WTC11 (cell line): ENCODE results near the gene ALG8. TPM values are rescaled to one million over a fixed set of nuclear protein-coding genes. Genes with fewer than 3 reads are reported as not detected.
"Not testable (repeated sequence)": the region's sequence is repeated elsewhere in the genome, so short reads cannot be mapped to it uniquely, and the experiment has no call there.

Experiments
- ATAC-seq: fragments of 200-7000 bp; cut with Tn5 transposase; 2 replicates; pipeline ENCODE4 v1.10.0; 2021; ENCODE audit warnings: mild to moderate bottlenecking, moderate library complexity
- CTCF ChIA-PET: fragments of 300-600 bp; sonication (Branson Sonifier 250); formaldehyde crosslinking; loops from one replicate; lab custom pipeline; 2021; ENCODE audit warnings: antibody characterized with exemption; lab: Charles Lee
- POLR2A ChIA-PET: fragments of 350-600 bp; sonication (Branson Sonifier 250); formaldehyde crosslinking; loops from one replicate; lab custom pipeline; 2021; ENCODE audit warnings: antibody characterized with exemption; lab: Charles Lee
- DNase-seq: peaks from one replicate; pipeline ENCODE4 v3.0.0; 2021; ENCODE audit warnings: low spot score
- H3K27ac Mint-ChIP-seq: 2 replicates; pipeline ENCODE4 v1.8.0; 2021; ENCODE audit warnings: mixed read lengths
- H3K27me3 Mint-ChIP-seq: 2 replicates; pipeline ENCODE4 v1.8.0; 2021; ENCODE audit warnings: low read depth, mild to moderate bottlenecking, moderate library complexity, mixed read lengths
- H3K36me3 Mint-ChIP-seq: 2 replicates; pipeline ENCODE4 v1.8.0; 2021; ENCODE audit warnings: mixed read lengths
- H3K4me1 Mint-ChIP-seq: 2 replicates; pipeline ENCODE4 v1.8.0; 2022; ENCODE audit warnings: mixed read lengths
- H3K4me3 Mint-ChIP-seq: 2 replicates; pipeline ENCODE4 v1.8.0; 2021; ENCODE audit warnings: mild to moderate bottlenecking, moderate library complexity, mixed read lengths
- H3K9me3 Mint-ChIP-seq: 2 replicates; pipeline ENCODE4 v1.8.0; 2021; ENCODE audit warnings: mixed read lengths
- FOXK1 ChIP-seq: sonication (generic); formaldehyde crosslinking; IDR thresholded peaks from 2 replicates; pipeline ENCODE4 v1.8.0; 2022; ENCODE audit warnings: mild to moderate bottlenecking, moderate library complexity, missing genetic modification reagents
- GABPB1 ChIP-seq: sonication (generic); formaldehyde crosslinking; IDR thresholded peaks from 2 replicates; pipeline ENCODE4 v1.8.1; 2023; ENCODE audit warnings: mild to moderate bottlenecking, missing genetic modification reagents
- HMGA2 ChIP-seq: fragments of 250-450 bp; sonication (Bioruptor Pico); IDR thresholded peaks from 2 replicates; pipeline ENCODE4 v1.4.0; 2021; ENCODE audit warnings: mild to moderate bottlenecking, moderate library complexity
- PREB ChIP-seq: sonication (generic); formaldehyde crosslinking; IDR thresholded peaks from 2 replicates; pipeline ENCODE4 v1.8.1; 2022; ENCODE audit warnings: mild to moderate bottlenecking, missing genetic modification reagents, moderate library complexity, borderline replicate concordance
- ZBTB21 ChIP-seq: sonication (generic); formaldehyde crosslinking; IDR thresholded peaks from 2 replicates; pipeline ENCODE4 v1.8.1; 2023; ENCODE audit warnings: mild to moderate bottlenecking, missing genetic modification reagents, borderline replicate concordance
- ZMAT4 ChIP-seq: fragments of 250-450 bp; sonication (Bioruptor Pico); IDR thresholded peaks from 2 replicates; pipeline ENCODE4 v1.9.0; 2021; ENCODE audit warnings: mild to moderate bottlenecking
- ZNF138 ChIP-seq: sonication (generic); formaldehyde crosslinking; conservative IDR thresholded peaks from 2 replicates; pipeline ENCODE4 v1.8.1; 2022; ENCODE audit warnings: mild to moderate bottlenecking, moderate library complexity, missing genetic modification reagents
- ZNF219 ChIP-seq: sonication (generic); formaldehyde crosslinking; IDR thresholded peaks from 2 replicates; pipeline ENCODE4 v1.8.0; 2023; ENCODE audit warnings: missing genetic modification reagents, mild to moderate bottlenecking, borderline replicate concordance
- ZNF232 ChIP-seq: sonication (generic); formaldehyde crosslinking; IDR thresholded peaks from 2 replicates; pipeline ENCODE4 v1.8.0; 2022; ENCODE audit warnings: mild to moderate bottlenecking, missing genetic modification reagents
- ZNF416 ChIP-seq: fragments of 250-450 bp; sonication (Bioruptor Pico); IDR thresholded peaks from 2 replicates; pipeline ENCODE4 v1.9.0; 2021; ENCODE audit warnings: mild to moderate bottlenecking, inconsistent platforms
- total RNA-seq: library from RNA; stranded (reverse); gene quantifications from 3 replicates; pipeline ENCODE4 v1.2.3, GENCODE V29; 2021
- TF ChIP-seq, protein P1 (sequence below): sonication (generic); formaldehyde crosslinking; conservative IDR thresholded peaks from 2 replicates; pipeline ENCODE4 v1.8.1; 2023; ENCODE audit warnings: mild to moderate bottlenecking, low read depth, missing genetic modification reagents, moderate library complexity
- TF ChIP-seq, protein P2 (sequence below): fragments of 250-450 bp; sonication (Bioruptor Pico); IDR thresholded peaks from 2 replicates; pipeline ENCODE4 v1.9.0; 2021; ENCODE audit warnings: mild to moderate bottlenecking
- TF ChIP-seq, protein P3 (sequence below): sonication (generic); formaldehyde crosslinking; IDR thresholded peaks from 2 replicates; pipeline ENCODE4 v1.8.0; 2023; ENCODE audit warnings: missing genetic modification reagents, mild to moderate bottlenecking, borderline replicate concordance
- TF ChIP-seq, protein P4 (sequence below): sonication (generic); formaldehyde crosslinking; IDR thresholded peaks from 2 replicates; pipeline ENCODE4 v1.8.1; 2023; ENCODE audit warnings: mild to moderate bottlenecking, missing genetic modification reagents

Gene ALG8
- total RNA-seq, 1 experiment from 2014 or later, result 63.8 TPM

DNA sequence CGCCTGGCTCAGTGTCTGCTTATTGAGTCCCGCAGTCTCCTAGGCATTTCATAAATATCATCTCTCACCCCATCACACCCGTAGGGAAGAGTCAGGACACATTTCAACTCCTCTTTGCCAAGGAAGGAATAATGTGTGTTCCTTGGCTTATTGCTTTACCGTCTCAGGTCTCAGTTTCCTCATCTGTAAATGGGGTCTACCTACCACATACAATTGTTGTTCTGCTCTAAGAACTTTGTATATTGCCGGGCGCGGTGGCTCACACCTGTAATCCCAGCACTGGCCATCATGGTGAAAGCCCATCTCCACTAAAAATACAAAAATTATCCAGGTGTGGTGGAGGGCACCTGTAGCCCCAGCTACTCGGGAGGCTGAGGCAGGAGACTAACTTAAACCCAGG is 78.9 kb downstream of the ALG8 start:
- H3K4me3 Mint-ChIP-seq, result no peak overlapping the region
- ChIA-PET POLR2A (no interaction called here), CTCF (interaction anchor here (1.0 kb wide), 1 partner anchor 14 kb away, joined by 3 read pairs; no protein-coding TSS in a partner anchor)
- no peak for TF ChIP-seq ZNF416 (CRISPR knock-in tag)
- TF ChIP-seq ZMAT4, result no peak
- TF ChIP-seq, protein P1, sequence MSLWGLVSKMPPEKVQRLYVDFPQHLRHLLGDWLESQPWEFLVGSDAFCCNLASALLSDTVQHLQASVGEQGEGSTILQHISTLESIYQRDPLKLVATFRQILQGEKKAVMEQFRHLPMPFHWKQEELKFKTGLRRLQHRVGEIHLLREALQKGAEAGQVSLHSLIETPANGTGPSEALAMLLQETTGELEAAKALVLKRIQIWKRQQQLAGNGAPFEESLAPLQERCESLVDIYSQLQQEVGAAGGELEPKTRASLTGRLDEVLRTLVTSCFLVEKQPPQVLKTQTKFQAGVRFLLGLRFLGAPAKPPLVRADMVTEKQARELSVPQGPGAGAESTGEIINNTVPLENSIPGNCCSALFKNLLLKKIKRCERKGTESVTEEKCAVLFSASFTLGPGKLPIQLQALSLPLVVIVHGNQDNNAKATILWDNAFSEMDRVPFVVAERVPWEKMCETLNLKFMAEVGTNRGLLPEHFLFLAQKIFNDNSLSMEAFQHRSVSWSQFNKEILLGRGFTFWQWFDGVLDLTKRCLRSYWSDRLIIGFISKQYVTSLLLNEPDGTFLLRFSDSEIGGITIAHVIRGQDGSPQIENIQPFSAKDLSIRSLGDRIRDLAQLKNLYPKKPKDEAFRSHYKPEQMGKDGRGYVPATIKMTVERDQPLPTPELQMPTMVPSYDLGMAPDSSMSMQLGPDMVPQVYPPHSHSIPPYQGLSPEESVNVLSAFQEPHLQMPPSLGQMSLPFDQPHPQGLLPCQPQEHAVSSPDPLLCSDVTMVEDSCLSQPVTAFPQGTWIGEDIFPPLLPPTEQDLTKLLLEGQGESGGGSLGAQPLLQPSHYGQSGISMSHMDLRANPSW (CRISPR knock-in tag), result no peak
- no peak for TF ChIP-seq HMGA2 (CRISPR knock-in tag)
- no peak for TF ChIP-seq ZNF138 (CRISPR knock-in tag)
- no peak for TF ChIP-seq ZNF219 (CRISPR knock-in tag)
- TF ChIP-seq, protein P2, sequence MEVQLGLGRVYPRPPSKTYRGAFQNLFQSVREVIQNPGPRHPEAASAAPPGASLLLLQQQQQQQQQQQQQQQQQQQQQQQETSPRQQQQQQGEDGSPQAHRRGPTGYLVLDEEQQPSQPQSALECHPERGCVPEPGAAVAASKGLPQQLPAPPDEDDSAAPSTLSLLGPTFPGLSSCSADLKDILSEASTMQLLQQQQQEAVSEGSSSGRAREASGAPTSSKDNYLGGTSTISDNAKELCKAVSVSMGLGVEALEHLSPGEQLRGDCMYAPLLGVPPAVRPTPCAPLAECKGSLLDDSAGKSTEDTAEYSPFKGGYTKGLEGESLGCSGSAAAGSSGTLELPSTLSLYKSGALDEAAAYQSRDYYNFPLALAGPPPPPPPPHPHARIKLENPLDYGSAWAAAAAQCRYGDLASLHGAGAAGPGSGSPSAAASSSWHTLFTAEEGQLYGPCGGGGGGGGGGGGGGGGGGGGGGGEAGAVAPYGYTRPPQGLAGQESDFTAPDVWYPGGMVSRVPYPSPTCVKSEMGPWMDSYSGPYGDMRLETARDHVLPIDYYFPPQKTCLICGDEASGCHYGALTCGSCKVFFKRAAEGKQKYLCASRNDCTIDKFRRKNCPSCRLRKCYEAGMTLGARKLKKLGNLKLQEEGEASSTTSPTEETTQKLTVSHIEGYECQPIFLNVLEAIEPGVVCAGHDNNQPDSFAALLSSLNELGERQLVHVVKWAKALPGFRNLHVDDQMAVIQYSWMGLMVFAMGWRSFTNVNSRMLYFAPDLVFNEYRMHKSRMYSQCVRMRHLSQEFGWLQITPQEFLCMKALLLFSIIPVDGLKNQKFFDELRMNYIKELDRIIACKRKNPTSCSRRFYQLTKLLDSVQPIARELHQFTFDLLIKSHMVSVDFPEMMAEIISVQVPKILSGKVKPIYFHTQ (CRISPR knock-in tag), result no peak
- TF ChIP-seq ZNF232 (CRISPR knock-in tag), result no peak
- TF ChIP-seq FOXK1, result no peak
- TF ChIP-seq PREB (CRISPR knock-in tag), result no peak
- no peak for TF ChIP-seq GABPB1
- TF ChIP-seq, protein P3, sequence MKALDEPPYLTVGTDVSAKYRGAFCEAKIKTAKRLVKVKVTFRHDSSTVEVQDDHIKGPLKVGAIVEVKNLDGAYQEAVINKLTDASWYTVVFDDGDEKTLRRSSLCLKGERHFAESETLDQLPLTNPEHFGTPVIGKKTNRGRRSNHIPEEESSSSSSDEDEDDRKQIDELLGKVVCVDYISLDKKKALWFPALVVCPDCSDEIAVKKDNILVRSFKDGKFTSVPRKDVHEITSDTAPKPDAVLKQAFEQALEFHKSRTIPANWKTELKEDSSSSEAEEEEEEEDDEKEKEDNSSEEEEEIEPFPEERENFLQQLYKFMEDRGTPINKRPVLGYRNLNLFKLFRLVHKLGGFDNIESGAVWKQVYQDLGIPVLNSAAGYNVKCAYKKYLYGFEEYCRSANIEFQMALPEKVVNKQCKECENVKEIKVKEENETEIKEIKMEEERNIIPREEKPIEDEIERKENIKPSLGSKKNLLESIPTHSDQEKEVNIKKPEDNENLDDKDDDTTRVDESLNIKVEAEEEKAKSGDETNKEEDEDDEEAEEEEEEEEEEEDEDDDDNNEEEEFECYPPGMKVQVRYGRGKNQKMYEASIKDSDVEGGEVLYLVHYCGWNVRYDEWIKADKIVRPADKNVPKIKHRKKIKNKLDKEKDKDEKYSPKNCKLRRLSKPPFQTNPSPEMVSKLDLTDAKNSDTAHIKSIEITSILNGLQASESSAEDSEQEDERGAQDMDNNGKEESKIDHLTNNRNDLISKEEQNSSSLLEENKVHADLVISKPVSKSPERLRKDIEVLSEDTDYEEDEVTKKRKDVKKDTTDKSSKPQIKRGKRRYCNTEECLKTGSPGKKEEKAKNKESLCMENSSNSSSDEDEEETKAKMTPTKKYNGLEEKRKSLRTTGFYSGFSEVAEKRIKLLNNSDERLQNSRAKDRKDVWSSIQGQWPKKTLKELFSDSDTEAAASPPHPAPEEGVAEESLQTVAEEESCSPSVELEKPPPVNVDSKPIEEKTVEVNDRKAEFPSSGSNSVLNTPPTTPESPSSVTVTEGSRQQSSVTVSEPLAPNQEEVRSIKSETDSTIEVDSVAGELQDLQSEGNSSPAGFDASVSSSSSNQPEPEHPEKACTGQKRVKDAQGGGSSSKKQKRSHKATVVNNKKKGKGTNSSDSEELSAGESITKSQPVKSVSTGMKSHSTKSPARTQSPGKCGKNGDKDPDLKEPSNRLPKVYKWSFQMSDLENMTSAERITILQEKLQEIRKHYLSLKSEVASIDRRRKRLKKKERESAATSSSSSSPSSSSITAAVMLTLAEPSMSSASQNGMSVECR (CRISPR knock-in tag), result no peak
- TF ChIP-seq, protein P4, sequence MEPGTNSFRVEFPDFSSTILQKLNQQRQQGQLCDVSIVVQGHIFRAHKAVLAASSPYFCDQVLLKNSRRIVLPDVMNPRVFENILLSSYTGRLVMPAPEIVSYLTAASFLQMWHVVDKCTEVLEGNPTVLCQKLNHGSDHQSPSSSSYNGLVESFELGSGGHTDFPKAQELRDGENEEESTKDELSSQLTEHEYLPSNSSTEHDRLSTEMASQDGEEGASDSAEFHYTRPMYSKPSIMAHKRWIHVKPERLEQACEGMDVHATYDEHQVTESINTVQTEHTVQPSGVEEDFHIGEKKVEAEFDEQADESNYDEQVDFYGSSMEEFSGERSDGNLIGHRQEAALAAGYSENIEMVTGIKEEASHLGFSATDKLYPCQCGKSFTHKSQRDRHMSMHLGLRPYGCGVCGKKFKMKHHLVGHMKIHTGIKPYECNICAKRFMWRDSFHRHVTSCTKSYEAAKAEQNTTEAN (CRISPR knock-in tag), result no peak
- no peak for TF ChIP-seq ZBTB21
- DNase-seq (no peak), ATAC-seq (no peak)
- H3K36me3 Mint-ChIP-seq, result no peaks in the 10 kb centered on the region
- H3K27me3 Mint-ChIP-seq, result no peaks in the 10 kb centered on the region
- H3K9me3 Mint-ChIP-seq, result no peaks in the 10 kb centered on the region
- H3K4me1 Mint-ChIP-seq, result no peaks in the 10 kb centered on the region
- no peak overlapping the region for H3K27ac Mint-ChIP-seq

DNA sequence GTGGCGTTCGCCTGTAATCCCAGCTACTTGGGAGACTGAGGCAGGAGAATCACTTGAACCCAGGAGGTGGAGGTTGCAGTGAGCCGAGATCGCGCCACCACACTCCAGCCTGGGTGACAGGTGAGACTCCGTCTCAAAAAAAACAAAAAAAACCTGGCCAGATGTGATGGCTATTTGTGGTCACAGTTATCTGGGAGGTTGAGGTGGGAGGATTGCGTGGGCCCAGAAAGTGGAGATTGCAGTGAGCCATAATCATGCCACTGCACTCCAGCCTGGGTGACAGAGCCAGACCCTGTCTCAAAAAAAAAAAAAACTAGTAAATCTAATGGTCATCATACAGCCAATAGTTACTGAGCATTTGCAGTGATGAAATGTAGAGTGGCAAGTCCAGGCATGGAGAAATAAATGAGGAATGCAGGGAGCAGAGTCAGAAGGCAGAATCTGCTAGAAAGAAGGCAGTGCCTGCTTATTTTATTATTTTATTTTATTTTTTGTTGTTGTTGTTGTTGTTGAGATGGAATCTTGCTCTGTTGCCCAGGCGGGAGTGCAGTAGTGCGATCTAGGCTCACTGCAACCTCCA is 79.6 kb downstream of the ALG8 start:
- CTCF ChIA-PET, DNase-seq, ATAC-seq, H3K4me1 Mint-ChIP-seq, H3K36me3 Mint-ChIP-seq, H3K27ac Mint-ChIP-seq, H3K4me3 Mint-ChIP-seq, POLR2A ChIA-PET, H3K9me3 Mint-ChIP-seq, H3K27me3 Mint-ChIP-seq: not testable (repeated sequence)
